Endometrium (tissue), 2 donors: ENCODE measurements around the gene EPHA8.

Experiments
- FAIRE-seq: peaks from 2 replicates; lab custom pipeline; 2012; peaks lifted over from hg19 to GRCh38; lab: Jason Lieb, UNC
- donor health status: control.
- donor health status: control.

The EPHA8 gene

GRCh38 chr1:22567197-22567596, 3.9 kb downstream of the EPHA8 start:
- FAIRE-seq: no peak

DNA sequence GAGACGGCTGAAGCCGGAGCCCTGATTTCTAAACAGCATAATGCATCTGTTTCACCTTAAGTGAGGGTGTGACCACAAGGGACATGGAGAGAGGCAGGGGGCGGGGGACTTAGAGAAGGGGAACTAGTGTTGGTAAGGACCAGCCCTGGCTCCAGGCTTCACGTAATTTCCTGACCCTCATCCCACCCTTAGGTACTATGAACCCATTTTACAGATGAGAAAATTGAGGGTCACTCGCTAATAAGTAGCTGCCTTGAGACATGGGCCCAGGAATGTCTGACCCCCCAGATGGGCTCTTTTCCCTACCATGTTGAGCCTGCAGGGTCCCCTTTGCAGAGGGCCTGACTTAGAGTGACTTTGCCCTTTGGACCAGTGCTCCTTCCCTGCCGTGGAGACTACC, 4.7 kb downstream of the EPHA8 start:
- no peak for FAIRE-seq

DNA sequence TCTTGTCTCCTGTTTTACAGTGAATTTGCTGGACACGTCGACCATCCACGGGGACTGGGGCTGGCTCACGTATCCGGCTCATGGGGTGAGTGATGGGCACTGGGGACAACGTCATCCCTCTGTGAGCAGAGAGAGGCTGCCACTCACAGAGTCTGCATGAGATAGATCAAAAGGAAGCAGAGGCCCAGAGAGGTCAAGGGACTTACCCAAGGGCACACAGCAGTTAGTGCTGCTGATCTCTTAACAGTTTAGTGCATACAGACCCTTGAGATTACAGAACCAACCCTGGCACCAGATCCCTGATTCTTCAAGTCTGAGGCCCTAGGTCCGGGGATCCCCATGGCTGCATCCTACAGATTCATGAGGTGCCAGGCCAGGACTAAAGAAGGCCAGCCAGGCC, 6.0 kb downstream of the EPHA8 start:
- no peak for FAIRE-seq

DNA sequence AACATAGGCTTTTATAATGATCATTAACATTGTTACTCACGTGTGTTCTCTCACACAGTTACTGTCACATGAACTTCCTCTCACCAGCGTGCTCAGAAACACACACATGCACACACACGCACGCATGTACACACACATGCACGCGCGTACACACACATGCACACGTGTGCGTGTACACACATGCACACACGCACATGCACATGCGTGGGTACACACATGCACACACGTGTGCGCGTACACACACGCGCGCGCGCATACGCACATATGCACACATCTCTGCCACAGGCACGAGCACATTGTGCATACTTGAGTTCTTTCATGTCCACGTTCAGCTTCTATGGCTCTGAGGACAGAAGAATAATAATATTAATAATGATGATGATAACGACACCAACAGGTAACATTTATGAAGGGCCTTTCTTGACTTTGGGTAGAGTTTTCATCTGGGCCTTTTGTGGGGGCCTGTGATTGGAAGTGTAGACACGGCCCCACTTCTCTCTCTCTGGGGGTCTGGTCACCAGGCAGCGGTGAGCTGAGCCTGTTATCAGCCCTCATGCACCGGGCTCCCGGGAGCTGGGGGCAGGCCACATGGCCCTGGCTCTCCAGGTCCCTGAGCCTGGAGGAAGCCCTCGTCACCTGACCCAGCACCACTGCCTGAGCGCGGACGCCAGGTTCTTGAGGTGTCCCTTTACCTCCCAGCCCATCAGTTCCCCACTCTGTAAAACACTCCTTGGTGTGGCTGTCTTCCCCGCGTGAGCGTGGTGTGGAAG, 7.0 kb downstream of the EPHA8 start:
- FAIRE-seq: no peak

- FAIRE-seq: no peak
Observed at GRCh38 chr1:22572818-22573217, 9.5 kb downstream of the EPHA8 start.

GRCh38 chr1:22573237-22573636, 9.9 kb downstream of the EPHA8 start:
- FAIRE-seq: no peak

- FAIRE-seq: no peak
Observed at GRCh38 chr1:22575532-22576149, 12.4 kb downstream of the EPHA8 start.

DNA sequence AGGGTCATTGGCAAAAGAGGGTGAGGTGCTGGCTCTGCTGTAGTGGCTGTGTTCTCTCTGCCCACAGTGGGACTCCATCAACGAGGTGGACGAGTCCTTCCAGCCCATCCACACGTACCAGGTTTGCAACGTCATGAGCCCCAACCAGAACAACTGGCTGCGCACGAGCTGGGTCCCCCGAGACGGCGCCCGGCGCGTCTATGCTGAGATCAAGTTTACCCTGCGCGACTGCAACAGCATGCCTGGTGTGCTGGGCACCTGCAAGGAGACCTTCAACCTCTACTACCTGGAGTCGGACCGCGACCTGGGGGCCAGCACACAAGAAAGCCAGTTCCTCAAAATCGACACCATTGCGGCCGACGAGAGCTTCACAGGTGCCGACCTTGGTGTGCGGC, 12.9 kb downstream of the EPHA8 start:
- no peak for FAIRE-seq

DNA sequence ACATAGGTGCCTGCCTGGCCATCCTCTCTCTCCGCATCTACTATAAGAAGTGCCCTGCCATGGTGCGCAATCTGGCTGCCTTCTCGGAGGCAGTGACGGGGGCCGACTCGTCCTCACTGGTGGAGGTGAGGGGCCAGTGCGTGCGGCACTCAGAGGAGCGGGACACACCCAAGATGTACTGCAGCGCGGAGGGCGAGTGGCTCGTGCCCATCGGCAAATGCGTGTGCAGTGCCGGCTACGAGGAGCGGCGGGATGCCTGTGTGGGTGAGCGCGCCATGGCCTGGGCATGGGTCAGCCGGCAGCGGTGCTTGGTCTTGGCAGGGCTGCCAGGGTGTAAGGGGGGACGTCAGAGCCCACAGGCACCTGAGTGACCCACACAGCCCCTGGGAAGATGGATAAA, 13.3 kb downstream of the EPHA8 start:
- no peak for FAIRE-seq

DNA sequence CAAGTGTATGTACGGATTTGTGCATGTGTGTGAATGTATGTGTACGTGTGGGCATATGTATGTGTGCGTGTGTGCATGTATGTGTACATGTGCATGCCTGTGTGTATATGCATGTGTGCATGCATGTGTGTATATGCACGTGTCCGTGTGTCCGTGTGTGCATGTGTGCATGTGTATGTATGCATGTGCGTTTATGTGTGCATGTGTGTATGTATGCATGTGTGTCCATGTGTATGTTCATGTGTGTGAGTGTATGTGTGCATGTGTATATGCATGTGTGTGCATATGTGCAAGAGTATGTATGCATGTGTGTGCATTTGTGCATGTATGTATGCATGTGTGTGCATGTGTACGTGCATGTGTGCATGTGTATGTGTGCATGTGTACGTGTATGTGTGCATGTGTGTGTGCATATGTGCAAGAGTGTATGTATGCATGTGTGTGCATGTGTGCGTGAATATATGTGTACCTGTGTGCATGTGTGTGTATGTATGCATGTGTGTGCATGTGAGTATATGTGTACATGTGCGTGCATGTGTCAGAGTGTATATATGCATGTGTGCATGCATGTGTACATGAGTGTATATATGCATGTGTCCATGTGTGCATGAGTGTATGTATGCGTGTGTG, 15.6 kb downstream of the EPHA8 start:
- FAIRE-seq: no peak

DNA sequence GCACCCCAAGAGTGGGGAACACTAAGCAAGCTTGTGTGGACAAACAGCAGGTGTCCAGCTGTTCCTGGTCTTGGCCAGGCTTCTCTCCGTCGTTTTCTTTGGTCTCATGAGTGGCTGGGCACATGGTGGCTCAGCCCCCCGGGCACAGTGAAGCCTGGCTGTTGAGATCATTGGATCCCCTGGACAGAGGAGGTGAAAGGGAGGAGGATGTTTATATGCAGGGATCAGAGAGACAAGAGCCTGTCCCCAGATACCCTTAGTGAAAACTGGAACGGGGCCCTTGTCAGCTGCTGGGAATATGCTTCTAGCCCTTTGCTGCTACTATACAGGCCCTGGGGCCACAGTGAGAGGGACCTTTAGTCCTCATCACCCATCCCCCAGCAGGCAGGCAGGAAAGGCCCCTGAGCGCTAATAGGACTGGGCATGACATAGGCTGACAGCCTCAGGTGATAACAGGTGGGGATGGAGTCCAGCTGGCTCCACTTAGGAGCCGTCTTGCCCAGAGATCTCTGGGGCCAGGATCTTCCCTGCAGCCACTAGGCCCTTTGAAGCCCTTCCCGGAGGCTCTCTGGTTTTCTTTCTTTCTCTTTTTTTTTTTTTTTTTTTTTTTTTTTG, 16.4 kb downstream of the EPHA8 start:
- FAIRE-seq: no peak

- no peak for FAIRE-seq
Observed at GRCh38 chr1:22582661-22583635, 19.7 kb downstream of the EPHA8 start.

- no peak for FAIRE-seq
Observed at GRCh38 chr1:22584001-22584562, 20.8 kb downstream of the EPHA8 start.

DNA sequence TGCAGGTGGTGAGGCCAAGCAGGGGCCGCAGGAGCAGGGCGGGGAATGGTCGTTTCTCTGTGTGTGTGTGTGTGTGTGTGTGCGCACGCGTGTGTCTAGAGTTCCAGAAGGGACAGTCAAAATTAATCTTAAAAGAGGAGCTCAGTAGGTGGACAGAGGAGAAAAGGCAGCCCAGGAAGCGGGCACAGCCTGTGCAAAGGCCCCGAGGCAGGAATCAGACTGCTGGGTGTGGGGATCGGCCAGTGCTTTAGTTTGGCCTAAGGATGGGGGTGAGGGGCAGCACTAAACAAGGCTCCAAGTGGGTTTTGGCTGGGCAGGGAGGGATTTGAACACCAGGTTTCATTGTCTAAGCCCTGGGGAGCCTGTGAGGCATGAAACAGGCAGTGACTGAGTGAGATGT, 21.7 kb downstream of the EPHA8 start:
- FAIRE-seq: no peak

GRCh38 chr1:22585471-22585870, 22.2 kb downstream of the EPHA8 start:
- no peak for FAIRE-seq

GRCh38 chr1:22586356-22587130, 23.3 kb downstream of the EPHA8 start:
- no peak for FAIRE-seq

DNA sequence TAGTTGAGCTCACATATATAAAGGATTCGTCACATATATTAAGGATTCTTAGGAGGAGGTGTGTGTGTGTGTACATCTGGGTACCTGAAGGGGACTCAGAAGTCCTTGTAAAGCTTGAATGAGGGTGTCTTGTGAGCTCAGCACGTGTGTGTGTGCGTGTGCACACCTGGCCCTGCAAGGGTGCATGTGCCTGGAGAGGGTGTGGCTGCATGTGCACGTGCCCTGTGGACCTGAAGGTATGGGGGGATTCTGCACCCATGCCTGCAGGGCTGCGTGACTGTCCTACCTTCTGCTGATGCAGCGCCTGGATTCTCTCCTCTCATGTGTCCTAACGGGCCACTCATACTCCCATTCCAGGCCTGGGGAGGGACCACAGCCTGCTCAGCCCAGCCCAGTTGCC, 24.0 kb downstream of the EPHA8 start:
- no peak for FAIRE-seq

GRCh38 chr1:22588899-22589422, 25.7 kb downstream of the EPHA8 start:
- FAIRE-seq: no peak

GRCh38 chr1:22591576-22591975, 28.3 kb downstream of the EPHA8 start:
- FAIRE-seq: no peak

- FAIRE-seq: no peak
Observed at GRCh38 chr1:22592051-22592450, 28.8 kb downstream of the EPHA8 start.
